ENCODE data around the gene SCN5A.

Gene SCN5A

DNA sequence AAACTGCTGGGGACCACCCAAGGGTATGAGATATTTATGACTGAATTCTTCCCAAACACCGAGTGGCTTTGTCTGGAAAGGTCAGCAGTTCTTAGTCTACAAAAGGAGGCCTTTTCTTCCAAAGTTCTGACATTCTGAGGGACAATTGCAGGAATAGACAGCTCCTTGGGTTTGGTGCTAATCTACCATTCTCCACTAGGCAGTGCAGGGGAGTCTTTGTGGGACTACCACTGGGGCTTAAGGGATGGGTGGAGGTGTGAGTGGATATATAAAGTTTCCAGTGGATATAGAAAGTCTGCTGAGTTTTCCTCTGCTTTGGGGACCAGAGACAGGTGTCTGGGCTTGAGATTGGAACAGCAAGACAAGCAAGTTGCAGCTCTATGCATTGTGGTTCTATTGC lies 90.6 kb downstream of the SCN5A start:
- no peak for DNase-seq (ENCODE audit: low spot score)

DNA sequence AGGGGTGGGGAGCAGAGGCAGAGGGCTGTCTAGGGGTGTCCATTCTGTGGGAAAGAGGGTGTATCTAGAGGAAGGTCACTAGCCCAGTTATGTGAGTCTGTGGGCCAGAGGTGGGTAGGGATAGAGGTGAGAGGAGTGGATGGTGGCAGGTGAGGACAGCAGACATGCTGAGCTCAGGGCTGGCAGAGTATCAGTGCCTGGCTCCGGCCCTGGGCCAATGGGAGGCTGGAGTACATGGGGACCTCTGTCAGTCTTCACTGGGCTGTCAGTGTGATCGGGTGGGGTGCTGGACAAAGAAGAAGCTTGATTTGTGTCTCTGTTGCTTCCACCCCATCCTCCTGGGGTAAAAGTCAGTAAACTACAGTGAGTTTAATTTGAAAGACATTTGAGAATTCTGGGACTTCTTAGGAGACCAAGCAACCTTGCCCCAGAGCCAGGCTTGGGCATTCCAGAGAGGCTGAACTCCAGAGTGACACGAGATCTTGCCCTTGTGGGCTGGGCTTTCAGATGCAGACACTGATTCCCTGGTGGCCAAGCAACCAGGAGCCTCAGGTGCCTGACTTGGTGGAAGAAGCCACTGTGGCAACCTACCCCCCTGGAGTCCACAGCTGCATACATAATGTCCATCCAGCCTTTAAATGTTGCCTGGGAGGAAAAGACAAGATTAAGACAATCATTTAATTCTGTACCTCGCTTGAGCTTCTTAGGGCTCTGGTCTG lies 92.7 kb downstream of the SCN5A start:
- DNase-seq (ENCODE audit: low spot score): no peak

DNA sequence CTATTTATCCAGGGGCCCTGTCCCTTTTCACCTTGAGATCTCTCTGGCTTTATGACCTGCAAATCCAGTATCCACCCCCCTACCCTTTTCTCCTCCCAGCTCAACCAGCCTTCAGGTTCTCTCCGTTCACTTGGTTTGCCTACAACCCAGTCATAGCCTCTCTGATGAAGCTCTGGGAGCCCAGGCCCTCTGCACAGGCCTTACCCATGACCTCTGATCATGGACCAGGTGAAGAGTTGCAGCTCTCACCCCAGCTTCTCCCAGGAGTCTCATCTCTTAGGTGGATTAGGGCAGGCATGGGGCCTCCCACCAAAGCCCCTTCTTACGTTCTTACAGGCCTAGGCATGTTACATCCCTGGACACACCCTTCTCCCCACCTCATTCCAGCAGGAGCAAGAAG lies 93.6 kb downstream of the SCN5A start:
- DNase-seq (ENCODE audit: low spot score): no peak

DNA sequence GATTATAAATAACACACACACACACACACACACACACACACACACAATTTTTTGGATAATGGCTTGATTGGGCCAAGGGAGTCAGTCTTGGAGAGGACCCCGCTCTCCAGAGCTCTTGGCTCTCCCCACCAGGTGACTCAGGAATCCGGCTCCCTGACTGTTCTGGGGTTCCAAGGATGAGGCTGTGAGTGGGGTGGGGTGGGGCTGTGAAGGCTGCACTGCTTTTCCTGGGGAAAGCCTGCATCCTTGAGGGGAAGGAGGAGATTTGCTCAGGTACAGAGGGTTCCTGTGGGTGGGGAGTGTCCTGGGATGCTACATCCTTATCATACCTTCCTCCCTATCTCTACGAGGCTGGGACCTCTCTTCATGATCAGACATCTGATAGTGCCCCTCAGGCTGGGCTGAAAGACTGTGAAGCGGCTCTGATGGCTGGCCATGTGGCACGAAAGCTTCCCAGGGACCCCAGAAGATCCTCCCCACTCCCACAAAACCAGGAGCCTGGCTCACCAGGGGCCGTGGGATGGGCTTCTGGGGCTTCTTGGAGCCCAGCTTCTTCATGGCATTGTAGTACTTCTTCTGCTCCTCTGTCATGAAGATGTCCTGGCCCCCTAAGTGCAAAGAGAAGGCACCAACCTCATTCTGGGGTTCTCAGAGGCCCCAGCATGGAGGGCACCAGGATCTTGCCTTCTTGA lies 94.2 kb downstream of the SCN5A start:
- no peak for DNase-seq (ENCODE audit: low spot score)

DNA sequence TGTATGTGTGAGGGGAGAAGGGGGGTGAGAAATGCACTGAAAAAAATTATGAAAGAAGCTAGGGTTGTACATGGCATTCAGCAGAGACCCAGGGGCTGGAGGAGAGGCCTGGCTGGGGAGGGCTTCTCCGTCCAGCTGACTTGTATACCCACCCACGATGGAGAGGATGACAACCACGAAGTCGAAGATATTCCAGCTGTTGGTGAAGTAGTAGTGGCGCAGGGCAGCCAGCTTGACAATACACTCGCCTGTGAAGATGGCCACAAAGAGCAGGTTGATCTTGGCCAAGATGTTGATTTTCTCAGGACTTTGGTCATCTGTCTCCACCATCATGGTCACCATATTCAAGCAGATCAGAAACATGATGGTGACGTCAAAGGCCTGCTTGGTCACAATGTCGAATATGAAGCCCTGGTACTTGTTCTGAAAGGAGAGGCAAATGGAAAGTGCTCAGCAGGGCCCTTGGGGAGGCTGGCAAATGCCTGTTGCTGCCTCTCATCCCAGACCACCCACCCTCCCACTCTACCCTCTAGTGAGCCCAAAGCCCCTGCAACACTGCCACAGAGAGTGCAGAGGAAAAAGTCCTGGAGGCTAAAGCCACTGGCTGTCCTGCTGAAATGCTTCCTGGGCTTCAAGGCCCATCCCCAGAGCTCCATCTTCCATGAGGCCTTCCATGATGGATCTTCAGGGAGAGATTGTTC lies 95.2 kb downstream of the SCN5A start:
- DNase-seq (ENCODE audit: low spot score): no peak

DNA sequence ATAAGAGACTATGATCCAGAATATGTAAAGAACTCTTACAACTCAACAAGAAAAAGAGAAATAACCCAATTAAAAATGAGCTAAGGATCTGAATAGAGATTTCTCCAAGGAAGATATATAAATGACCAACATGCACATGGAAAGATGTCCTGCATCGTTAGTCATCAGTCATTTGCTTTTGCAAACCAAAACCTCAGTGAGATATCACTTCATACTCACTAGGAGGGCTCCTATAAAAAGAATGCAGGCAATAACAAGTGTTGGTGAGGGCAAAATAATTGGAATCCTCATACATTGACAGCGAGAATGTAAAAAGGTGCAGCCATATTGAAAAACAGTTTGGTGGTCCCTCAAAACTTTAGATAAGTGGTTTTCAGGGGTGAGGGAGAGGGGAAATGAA lies 96.4 kb downstream of the SCN5A start:
- DNase-seq (ENCODE audit: low spot score): no peak

DNA sequence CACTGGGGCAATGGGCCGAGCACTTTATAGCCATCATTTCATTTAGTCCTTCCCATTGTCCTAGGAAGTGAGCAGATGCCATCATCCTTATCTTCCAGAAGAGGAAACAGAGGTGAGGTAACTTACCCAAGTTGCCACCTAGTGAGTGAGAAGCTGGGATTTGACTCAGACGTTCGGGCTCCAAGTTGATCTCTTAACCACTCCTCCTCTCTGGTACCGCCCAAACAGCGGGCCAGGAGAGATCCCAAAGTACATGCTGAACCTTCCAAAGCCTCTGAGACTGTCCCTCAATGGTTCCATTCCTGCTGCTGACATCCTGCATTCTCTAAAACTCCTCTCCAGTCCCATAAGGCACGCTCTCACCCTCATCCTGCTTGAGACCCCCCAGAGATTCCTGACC lies 97.1 kb downstream of the SCN5A start:
- no peak for DNase-seq (ENCODE audit: low spot score)

DNA sequence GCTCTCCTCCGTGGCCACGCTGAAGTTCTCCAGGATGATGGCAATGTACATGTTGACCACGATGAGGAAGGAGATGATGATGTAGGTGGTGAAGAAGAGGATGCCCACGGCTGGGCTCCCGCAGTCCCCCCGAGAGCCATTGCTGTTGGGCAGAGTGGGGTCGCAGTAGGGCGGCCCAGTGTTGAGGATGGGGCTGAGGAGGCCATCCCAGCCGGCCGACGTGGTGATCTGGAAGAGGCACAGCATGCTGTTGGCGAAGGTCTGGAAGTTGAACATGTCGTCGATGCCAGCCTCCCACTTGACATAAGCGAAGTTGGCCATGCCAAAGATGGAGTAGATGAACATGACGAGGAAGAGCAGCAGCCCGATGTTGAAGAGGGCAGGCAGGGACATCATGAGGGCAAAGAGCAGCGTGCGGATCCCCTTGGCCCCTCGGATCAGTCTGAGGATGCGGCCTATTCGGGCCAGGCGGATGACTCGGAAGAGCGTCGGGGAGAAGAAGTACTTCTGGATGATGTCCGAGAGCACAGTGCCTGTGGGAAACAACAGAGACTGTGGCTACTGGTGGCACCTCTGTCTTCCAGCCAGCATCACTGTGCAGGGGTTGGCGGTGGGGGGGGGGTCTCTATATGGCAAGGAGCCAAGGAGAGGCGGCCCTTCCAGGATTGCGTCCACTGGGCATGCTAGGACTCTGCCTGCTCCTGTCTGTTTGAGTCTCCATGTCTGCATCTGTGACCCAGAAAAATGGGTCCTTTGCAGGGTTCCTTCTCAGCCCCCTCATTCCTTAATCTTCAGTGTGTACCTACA lies 98.3 kb downstream of the SCN5A start:
- DNase-seq (ENCODE audit: low spot score): no peak

DNA sequence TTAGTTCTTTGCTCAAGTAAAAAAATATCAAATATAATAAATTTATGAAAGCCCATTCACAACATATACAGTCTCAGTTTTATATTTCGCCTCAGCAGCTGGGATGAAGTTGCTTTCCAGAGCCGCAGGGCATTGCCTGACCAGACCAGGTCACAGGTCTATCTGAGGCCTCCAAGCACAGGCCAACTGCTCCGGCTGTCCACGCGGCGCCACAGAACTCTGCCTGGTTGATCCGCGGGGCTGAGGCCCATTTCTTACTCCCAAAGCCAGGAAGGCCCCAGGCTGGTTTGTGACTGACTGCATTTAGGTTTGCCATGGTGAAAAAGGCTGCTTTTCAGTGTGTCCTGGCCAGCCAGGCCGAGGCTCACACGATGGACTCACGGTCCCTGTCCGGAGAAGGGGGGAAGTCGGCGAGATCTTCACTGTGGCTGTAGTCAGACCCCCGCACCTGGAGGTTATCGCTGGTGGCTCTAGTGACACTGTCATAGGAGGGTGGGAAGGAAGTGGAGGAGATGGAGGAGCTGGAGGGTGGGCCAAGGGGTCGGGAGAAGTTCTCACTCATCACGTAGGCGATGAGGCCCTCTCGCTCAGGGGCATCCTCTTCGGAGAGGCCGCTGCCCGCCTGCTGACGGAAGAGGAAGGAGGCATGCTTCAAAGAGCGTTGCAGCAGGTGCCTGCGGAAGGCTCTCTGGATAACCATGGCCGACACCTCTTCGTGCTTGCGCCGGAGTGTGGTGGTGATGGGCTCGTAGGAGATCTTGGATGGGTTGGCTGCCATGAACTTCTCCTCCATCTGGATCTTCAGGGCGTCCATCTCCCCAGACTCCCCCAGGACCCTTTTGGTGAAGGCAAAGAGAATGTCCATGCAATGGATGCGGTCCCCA lies 99.3 kb downstream of the SCN5A start:
- no peak for DNase-seq (ENCODE audit: low spot score)

DNA sequence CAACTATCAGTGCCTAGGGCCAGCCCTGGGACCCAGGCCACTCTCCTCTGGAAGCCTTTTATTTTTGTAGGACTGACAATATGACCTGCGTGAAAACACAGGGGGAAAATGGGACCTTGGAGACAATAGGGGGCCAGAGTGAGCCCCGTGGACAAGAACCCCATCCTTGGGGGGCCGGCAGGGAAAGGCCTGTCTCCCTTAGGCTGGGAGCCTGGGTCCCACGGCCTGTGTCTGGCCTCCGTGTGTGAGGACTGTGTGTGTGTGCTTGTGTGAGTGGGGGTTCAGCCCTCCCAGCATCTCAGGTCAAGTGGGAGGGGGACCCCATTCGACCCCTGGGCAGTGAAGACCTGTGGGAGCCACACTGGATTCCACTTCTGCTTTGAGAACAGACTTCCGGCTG lies 100.0 kb downstream of the SCN5A start:
- no peak for DNase-seq (ENCODE audit: low spot score)

DNA sequence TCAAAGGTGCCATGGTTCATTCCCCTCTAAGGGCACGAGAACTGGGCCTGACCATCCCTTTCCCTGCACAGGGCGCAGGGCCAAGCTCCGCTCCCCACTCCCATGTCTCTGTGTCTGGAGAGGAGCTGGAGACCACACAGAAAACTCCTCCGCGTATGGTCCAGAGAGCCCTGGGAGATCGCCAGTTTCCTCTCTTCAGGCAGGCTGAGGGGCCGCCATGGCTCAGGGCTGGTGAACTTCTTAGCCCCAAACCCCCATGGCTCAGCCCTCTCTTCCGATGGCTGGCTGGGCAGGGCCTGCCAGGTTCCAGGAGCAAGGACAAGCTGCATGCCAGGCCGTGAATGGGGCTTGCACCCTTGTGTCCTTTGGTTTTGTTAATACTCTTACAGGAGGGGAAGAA lies 100.4 kb downstream of the SCN5A start:
- no peak for DNase-seq (ENCODE audit: low spot score)

DNA sequence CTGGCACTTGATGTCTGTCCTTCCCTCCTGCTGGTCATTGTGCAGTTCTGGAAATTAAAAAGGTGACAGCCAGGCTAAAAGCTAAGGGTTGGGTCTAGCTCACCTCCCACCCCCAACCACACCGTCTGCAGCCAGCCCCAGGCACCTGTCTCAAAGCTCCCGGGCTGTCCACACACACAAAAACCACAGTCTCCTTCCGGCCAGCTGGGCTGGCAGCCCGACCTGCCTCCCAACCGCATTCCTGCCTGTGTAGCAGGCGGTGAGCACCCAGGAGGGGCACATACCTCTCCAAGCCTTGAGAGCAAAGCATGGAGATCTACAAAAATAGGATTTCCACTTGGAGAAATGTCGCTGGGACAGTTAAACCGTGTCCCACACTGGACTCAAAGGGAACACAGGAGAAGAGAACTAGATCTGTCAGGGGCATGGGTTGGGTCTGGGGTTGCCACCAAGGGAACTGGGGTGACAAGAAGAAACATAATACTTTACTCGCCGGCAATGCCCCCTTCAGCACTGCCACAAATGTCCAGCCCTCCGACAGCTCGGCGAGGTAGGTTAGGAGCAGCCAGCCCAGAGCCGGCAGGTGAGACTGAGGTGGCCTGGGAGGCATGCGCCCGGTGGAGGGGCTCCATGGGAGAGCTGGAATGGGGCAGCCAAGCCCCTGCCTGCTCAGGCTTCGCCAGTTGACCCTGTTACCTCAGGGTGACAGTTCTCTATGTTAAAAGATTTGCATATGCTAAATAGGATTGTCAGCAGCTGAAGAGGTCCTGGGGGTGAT lies 101.1 kb downstream of the SCN5A start:
- no peak for DNase-seq (ENCODE audit: low spot score)

DNA sequence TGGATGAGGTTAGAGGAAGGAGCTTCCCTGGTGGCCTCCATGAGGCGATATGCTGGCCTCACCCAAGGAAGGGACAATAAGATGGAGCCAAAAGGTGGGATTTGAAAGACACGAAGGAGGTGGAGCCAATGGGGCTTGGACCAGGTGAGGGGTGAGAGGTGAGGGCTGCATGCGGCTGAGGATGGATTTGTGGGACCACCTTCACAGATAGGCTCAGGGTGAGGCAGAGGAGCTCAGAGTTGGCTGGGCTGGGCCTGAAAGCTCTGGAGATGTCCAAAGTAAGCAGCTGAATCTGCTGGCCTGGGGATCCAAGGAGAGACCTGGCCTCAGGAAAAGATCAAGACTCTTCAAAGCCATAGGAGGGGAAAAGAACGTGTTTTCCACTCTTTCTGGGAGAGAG lies 103.5 kb downstream of the SCN5A start:
- DNase-seq (ENCODE audit: low spot score): no peak

DNA sequence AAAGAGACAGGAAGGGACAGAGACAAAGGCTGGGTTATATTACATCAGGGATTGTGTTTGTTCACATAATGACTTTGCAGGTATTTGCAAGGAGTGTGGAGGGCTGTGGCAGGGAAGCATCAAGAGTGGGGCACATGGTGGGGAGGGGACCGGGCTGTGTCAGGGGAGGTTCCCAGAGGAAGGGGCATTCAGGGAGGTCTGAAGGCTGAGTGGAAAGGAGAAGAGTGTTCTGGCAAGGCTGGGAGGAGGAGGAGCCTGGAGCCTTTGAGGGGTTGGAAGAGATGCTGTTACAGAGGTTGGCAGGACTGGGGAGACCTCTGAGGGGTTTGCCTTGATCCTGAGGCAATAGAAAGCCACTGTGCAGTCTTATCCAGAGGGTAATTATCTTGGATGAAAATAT lies 103.9 kb downstream of the SCN5A start:
- DNase-seq (ENCODE audit: low spot score): no peak

DNA sequence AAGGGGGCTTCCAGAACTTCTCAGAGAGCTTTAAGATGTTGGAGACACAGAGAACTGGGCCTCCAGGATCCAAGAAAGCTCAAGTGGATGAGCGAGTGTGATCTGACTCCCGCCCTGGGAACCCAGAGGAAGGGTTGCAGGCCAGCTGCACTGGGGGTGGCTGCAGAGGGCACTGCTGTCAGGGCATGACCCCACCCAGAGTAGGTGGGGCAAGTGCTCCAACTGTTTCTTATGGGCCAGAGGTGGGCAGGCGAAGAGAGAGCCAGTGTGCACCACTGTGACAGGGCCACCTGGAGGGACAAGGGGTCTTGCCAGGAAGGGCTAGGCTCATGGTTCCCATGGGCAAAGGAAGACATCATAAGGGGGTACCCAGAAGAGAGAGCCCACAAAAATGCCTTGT lies 104.6 kb downstream of the SCN5A start:
- DNase-seq (ENCODE audit: low spot score): no peak

DNA sequence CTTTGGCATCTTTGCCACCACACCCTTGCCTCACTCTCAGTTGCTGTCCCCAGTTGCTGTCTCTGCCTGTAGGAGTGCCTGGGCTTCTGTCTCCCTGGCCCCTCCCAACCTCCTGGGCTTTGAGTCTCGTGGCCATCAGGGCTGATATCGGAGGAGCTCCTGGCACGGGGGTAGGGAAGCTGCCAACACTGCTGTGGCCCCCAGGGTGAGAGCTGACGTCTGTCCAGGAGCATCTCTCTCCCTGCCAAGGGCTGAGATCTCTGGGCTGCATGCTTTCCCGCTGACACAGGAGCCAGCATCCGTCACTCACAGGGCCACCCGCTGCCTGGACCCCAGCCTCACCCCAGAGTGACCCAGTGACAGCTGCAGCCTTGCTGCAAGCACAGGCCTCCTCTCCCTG lies 105.9 kb downstream of the SCN5A start:
- no peak for DNase-seq (ENCODE audit: low spot score)

DNA sequence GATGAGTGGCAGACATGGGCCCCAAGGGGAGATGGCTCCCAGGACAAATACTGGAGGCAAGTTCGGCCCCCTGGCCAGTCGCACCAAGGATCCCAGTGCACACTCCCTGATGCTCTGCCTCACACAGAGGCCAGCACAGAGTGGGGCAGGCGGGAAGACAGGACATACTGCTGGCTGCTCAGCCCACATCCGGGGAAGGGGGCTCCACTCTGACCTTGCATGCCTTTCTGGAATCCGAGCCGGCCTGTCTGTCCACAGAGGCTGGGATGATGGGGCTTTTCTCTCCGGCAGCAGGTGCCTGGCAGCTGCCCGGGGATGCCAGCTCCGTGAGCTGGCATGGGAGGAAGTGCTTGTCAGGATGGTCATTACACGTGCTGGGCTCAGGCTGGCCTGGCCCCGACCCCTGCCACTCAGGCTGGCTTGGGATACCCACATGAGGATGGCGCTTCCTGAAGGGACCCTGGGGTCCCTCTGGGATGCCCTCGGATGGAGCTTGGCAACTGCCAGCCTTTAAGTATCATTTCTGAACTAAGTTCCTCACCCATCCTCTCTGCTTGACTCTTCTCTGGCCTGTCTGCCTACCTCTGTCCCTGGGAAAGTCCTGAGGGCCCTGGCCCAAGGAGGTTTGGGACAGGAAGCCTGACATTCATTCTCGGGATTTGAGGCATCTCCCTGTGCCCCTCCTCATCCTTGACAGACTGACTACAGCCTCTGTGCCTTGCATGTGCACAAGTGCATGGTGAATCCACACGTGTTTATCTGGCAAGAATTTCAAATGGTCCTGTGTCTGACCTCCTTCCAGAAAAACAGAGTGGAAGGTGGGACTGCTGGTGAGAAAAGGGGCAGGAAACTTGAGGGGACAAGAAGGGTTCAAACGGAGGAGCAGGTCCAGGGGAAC lies 106.8 kb downstream of the SCN5A start:
- no peak for DNase-seq (ENCODE audit: low spot score)

DNA sequence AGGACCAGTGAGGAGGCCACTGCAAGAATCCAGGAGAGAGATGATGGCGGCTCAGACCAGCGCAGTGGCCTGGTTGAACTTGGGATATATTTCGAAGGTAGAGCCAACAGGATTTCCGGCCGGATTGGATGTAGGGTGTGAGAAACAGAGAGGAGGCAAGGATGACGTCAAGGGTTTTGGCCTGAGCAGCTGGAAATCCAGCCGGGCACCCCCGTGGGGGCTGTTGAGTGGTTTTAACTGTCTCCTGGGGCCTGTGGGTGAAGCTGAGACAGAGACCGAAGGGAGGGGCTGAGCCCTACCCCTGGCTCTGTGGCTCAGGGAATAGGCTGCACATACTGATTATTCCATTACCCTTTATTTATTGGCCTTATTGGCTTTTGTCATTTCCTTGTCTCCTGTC lies 107.7 kb downstream of the SCN5A start:
- no peak for DNase-seq (ENCODE audit: low spot score)

DNA sequence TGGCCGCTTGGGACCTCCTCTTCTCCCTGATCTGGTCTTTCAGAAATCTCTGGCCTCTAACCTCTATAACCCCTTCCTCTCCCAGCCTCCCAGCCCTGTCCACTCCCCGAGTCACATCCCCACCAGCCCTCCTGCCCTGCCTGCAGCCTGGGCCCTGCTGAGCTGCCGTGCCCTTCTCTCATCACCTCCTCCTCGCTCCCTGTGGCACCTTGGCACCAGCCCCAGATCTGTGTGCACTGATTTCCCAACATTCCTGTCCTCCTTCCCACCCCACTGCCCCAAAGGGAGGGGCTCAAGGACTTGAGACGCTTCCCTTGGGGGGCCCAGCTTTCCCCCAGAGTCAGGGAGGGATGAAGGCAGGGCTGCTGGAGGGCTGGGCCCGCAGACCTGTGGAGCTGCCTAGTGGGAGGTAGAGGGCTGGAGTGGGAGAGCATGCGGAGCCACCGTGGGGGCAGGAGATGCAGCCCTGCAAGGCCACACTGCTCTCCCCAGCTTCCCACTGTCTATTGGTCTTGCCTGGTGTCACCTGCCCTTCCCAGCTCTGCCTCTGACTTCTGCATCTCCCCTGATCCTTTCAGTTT lies 110.6 kb downstream of the SCN5A start:
- no peak for DNase-seq (ENCODE audit: low spot score)
